HEK293 (cell line): ENCODE results near the gene HPGD.

Experiments
- EGR2 ChIP-seq: fragments of 450-650 bp; formaldehyde crosslinking; IDR thresholded peaks from 2 replicates; pipeline ENCODE4 v1.5.1; 2016; ENCODE audit warnings: low read depth, missing biosample characterization, missing genetic modification characterization
- ELK4 ChIP-seq: IDR thresholded peaks from 2 replicates; pipeline ENCODE4 v1.6.1; 2011; ENCODE audit warnings: mild to moderate bottlenecking, low read depth, low read length, borderline replicate concordance
- FEZF1 ChIP-seq: fragments of 450-650 bp; formaldehyde crosslinking; IDR thresholded peaks from 2 replicates; pipeline ENCODE4 v1.5.1; 2016; ENCODE audit warnings: missing biosample characterization, missing genetic modification characterization
- GLIS2 ChIP-seq: fragments of 450-650 bp; formaldehyde crosslinking; IDR thresholded peaks from 2 replicates; pipeline ENCODE4 v1.5.1; 2016; ENCODE audit warnings: missing biosample characterization, missing genetic modification characterization
- KLF7 ChIP-seq: fragments of 450-650 bp; formaldehyde crosslinking; IDR thresholded peaks from 2 replicates; pipeline ENCODE4 v1.5.1; 2016; ENCODE audit warnings: missing biosample characterization, missing genetic modification characterization, borderline replicate concordance
- PATZ1 ChIP-seq: fragments of 450-650 bp; formaldehyde crosslinking; IDR thresholded peaks from 2 replicates; pipeline ENCODE4 v1.5.1; 2016; ENCODE audit warnings: missing biosample characterization, missing genetic modification characterization
- PRDM2 ChIP-seq: fragments of 450-650 bp; formaldehyde crosslinking; IDR thresholded peaks from 2 replicates; pipeline ENCODE4 v1.5.1; 2016; ENCODE audit warnings: missing biosample characterization, missing genetic modification characterization, borderline replicate concordance
- SP2 ChIP-seq: fragments of 450-650 bp; formaldehyde crosslinking; IDR thresholded peaks from 2 replicates; pipeline ENCODE4 v1.5.1; 2016; ENCODE audit warnings: missing biosample characterization, missing genetic modification characterization
- TRIM28 ChIP-seq: IDR thresholded peaks from 2 replicates; pipeline ENCODE4 v1.6.1; 2011; ENCODE audit warnings: low read length, control low read depth, borderline replicate concordance
- ZBTB26 ChIP-seq: fragments of 450-650 bp; formaldehyde crosslinking; optimal IDR thresholded peaks from 2 replicates; pipeline ENCODE3; 2016; ENCODE audit warnings: missing biosample characterization, mild to moderate bottlenecking, missing genetic modification characterization
- ZFP3 ChIP-seq: fragments of 450-650 bp; formaldehyde crosslinking; IDR thresholded peaks from 2 replicates; pipeline ENCODE4 v1.5.1; 2016; ENCODE audit warnings: low read depth, missing biosample characterization, missing genetic modification characterization
- ZNF10 ChIP-seq: fragments of 450-650 bp; formaldehyde crosslinking; IDR thresholded peaks from 2 replicates; pipeline ENCODE4 v1.5.1; 2017; ENCODE audit warnings: missing biosample characterization, missing genetic modification characterization
- ZNF114 ChIP-seq: fragments of 450-650 bp; formaldehyde crosslinking; IDR thresholded peaks from 2 replicates; pipeline ENCODE4 v1.5.0; 2017; ENCODE audit warnings: missing biosample characterization, missing genetic modification characterization
- ZNF148 ChIP-seq: fragments of 450-650 bp; formaldehyde crosslinking; IDR thresholded peaks from 2 replicates; pipeline ENCODE4 v1.5.0; 2017; ENCODE audit warnings: missing biosample characterization, missing genetic modification characterization, borderline replicate concordance
- ZNF18 ChIP-seq: fragments of 450-650 bp; formaldehyde crosslinking; IDR thresholded peaks from 2 replicates; pipeline ENCODE4 v1.5.1; 2016; ENCODE audit warnings: missing biosample characterization, missing genetic modification characterization
- ZNF184 ChIP-seq: fragments of 450-650 bp; IDR thresholded peaks from 2 replicates; pipeline ENCODE4 v1.5.1; 2018; ENCODE audit warnings: missing biosample characterization, mild to moderate bottlenecking, missing genetic modification characterization
- ZNF202 ChIP-seq: fragments of 450-650 bp; formaldehyde crosslinking; IDR thresholded peaks from 2 replicates; pipeline ENCODE4 v1.5.1; 2016; ENCODE audit warnings: missing biosample characterization, missing genetic modification characterization, borderline replicate concordance
- ZNF302 ChIP-seq: fragments of 450-650 bp; formaldehyde crosslinking; IDR thresholded peaks from 2 replicates; pipeline ENCODE4 v1.5.1; 2016; ENCODE audit warnings: missing biosample characterization, missing genetic modification characterization, low read depth
- ZNF391 ChIP-seq: fragments of 450-650 bp; formaldehyde crosslinking; IDR thresholded peaks from 2 replicates; pipeline ENCODE4 v1.5.1; 2016; ENCODE audit warnings: low read depth, missing biosample characterization, missing genetic modification characterization, borderline replicate concordance
- ZNF549 ChIP-seq: fragments of 450-650 bp; IDR thresholded peaks from 2 replicates; pipeline ENCODE4 v1.5.1; 2018; ENCODE audit warnings: missing biosample characterization, missing genetic modification characterization, mild to moderate bottlenecking, inconsistent platforms, moderate library complexity
- ZNF624 ChIP-seq: fragments of 450-650 bp; formaldehyde crosslinking; IDR thresholded peaks from 2 replicates; pipeline ENCODE4 v1.5.1; 2017; ENCODE audit warnings: missing biosample characterization, missing genetic modification characterization
- ZNF658 ChIP-seq: fragments of 450-650 bp; formaldehyde crosslinking; IDR thresholded peaks from 2 replicates; pipeline ENCODE4; 2016; ENCODE audit warnings: missing biosample characterization, missing genetic modification characterization
- ZNF707 ChIP-seq: fragments of 450-650 bp; formaldehyde crosslinking; IDR thresholded peaks from 2 replicates; pipeline ENCODE4 v1.5.1; 2016; ENCODE audit warnings: missing biosample characterization, missing genetic modification characterization
- ZNF777 ChIP-seq: fragments of 450-650 bp; formaldehyde crosslinking; IDR thresholded peaks from 2 replicates; pipeline ENCODE4 v1.5.1; 2017; ENCODE audit warnings: missing biosample characterization, missing genetic modification characterization, borderline replicate concordance

Gene HPGD

GRCh38 chr4:174522183-174523024 is at the start of gene HPGD (continued):
- TF ChIP-seq ZBTB26 (tag by site-specific recombination) (peak; percentile 91), ELK4 (no peak), ZNF184 (tag by site-specific recombination) (0 out of 2 replicates have a peak, but pooled peaks have one; percentile 31), ZNF549 (tag by site-specific recombination) (no peak), EGR2 (peak; percentile 49), GLIS2 (peak; percentile 65), ZNF10 (tag by site-specific recombination) (no peak), ZNF391 (tag by site-specific recombination) (no peak), ZNF202 (tag by site-specific recombination) (no peak), SP2 (tag by site-specific recombination) (peak; percentile 12; the same call in 1 of the 2 replicates), ZNF707 (tag by site-specific recombination) (no peak), KLF7 (no peak), FEZF1 (tag by site-specific recombination) (peak; percentile 33), PRDM2 (tag by site-specific recombination) (no peak), ZFP3 (tag by site-specific recombination) (no peak), ZNF114 (no peak), ZNF777 (tag by site-specific recombination) (0 out of 2 replicates have a peak, but pooled peaks have one; percentile 55), ZNF658 (tag by site-specific recombination) (no peak), TRIM28 (no peak), ZNF624 (tag by site-specific recombination) (no peak), ZNF148 (tag by site-specific recombination) (no peak), ZNF302 (no peak), PATZ1 (0 out of 2 replicates have a peak, but pooled peaks have one; percentile 15), ZNF18 (tag by site-specific recombination) (no peak)
